ENCODE measurements around the gene TXNDC11.

TXNDC11 gene

DNA sequence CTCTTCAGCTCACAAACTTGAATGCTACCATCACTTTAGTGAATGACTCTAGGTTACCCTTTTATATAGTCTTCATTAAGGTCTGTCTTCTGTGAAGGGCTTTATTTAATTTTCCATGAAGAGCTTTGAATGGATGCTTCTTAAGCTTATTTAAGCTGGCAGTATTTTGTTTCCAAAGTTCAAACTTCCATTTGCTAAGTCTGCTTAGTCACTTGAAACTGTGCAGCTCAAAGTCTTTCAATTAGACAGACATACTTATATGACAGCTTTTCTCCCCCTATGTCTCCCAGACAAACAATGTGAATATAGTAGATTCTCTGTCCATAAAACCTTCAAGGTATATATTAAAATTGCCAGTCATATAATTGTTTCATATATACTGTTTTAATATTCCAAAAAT is 23.5 kb downstream of the TXNDC11 start:
- DNase-seq: no peak

DNA sequence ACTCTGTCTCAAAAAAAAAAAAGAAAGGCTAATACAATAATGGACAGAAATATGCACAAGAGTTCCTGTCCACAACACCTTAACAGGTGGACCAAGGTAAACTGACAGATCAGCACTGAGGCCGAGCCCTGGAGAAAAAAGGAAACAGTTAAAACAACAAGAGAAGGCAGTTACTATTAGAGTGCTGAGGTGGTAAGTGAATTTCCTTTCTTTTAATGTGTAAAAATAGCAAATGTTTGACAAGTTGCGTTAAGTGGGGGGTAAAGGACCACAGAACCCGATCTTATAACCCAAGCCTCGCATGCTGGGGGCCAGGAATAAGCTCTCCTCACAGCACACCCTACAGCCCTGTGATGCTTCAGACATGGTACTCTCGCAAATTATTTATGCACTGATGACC is 24.8 kb downstream of the TXNDC11 start:
- DNase-seq: no peak

DNA sequence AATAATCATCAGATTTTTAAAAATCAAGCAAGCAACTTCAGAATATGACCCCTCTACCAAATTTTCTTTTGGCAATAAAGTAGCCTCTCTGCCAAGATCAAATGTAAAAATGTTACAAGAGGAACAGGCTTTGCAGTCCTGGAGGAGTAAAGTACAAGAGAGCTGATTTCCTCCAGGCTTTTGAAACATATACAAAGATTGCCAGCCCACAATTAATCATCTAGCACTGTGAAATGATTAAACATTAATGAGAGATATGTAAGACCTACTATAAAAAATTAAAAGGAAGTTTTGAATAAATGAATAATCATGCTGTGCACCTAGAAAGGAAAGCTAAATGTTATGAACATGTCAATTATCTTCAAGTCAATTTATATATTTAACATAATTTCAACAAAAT is 26.3 kb downstream of the TXNDC11 start:
- DNase-seq: no peak

DNA sequence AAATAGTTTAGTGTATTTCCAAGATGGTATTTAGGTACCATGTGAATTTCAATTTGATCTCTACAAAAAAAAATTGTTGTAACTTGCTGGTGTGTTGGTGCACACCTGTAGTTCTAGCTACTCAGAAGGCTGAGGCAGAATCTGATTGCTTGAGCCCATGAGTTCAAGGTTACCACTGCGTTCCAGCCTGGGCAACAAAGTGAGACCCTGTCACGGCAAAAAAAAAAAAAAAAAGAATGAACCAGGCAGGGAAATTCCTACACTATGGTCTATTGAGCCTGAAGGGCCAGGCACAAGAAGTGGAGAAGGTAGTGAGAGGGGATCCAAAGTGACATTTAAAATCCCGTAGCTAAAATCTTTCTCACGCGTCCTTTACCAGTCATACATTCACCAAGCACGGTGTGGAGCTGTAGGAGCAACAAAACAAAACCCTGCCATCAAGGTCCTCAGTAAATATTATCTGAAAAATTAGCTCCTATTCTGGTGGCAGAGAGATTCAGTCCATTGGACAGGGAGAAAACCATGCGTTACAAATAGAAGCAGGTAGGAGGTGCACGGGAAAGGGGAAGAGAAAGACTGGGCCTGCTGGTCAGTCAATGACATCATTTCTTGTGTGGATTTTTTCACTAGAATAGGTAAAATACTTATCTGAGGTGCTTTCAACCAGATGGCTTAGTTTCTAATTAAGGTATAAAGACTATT is 27.3 kb downstream of the TXNDC11 start:
- DNase-seq: no peak

DNA sequence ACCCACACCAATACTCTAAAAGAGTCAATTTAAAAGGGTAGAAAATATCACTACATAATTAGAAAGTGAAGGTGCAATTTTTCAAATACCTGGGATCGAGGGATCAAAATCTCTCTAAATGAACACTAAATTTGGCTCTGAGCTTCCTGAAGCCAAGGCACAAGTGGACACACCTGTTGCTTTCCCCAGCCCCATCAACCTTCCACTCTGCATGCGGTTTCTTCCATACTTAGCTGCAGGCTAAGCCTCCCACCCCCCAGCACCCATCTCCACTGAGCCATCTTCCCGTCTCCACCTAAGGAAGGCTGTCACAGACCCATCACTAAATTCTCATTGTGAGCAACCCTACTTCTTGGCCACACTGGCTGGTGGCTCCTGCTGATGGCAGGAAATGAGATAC is 30.5 kb downstream of the TXNDC11 start:
- no peak for DNase-seq

DNA sequence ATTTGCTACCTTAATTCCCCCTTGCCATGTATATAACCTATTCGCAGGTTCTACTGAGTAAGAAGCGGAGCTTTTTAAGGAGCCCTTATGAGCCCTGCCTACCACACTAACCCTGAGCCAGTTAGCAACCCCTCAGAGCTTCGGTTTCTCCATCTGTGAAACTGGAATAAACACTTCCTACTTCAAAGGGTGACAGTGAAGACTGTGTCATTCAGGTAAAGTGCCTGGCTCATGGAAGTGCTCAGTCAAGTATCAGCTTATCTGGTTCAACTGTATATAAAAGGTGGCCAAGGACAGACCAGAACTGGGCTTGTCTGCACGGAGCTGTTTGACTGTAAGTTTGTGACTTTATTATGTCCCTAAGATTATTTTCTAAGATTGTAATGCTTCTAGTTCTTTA is 31.0 kb downstream of the TXNDC11 start:
- DNase-seq: no peak

DNA sequence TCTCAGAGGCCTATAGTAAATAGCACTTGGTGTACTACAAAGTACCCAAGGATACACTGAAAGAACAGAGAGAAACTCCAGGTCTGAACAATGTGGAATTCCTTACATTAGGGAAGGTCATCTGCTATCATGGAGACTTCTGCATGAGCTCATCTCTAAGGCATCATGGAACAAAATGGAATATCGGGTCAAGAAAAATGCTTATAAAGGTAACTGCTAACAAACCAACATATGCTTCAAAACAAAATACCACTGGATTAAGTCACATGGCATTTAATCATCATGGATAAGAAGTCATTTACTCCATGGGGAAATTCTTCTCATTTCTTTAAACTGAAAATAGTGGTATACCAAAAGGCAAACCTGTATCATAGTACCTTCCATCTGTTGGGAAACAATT is 34.2 kb downstream of the TXNDC11 start:
- no peak for DNase-seq

DNA sequence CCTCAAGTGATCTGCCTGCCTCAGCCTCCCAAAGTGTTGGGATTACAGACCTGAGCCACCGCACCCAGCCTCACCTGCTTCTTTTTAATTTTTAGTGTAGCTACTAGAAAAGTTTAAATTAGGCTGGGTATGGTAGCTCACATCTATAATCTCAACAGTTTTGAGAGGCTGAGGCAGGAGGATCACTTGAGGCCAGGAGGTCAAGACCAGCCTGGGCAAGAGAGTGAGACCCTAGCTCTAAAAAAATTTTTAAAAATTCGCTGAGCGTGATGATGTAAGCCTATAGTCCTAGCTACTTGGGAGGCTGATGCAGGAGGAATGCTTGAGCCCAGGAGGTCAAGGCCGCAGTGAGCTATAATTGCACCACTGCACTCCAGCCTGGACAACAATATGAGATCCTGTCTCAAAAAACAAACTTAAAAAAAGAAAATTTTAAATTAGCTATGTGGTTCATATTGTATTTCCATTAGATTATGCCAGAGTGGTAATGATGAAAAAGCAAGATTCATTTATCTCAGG is 34.9 kb downstream of the TXNDC11 start:
- no peak for DNase-seq

DNA sequence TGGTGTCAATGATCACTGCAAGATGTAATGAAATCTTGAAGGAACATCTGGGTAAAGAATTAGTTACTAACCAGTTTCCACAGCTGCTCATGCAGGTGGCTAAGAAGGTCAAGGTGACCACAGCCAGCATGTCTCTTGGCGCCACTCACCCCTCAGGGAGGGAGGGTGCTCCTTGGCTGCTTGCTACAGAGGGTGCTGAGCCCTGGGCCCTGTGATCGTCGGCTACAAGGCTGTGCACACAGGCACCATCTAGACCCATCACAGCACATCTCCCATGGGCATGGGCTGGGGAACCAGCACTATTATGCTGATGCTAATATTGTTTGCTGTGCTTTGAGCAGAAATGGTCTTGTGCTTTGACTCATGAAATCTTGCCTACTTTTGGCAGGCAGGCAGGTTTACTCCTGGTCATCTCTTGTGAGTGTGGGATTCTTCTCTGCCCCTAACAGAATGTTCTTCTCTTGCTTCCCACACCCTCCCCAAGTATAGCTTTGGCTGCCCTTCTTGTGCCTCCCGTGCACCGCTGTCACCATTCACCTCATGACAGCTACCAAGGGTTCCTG is 36.4 kb downstream of the TXNDC11 start:
- peak; percentile 18 for DNase-seq

DNA sequence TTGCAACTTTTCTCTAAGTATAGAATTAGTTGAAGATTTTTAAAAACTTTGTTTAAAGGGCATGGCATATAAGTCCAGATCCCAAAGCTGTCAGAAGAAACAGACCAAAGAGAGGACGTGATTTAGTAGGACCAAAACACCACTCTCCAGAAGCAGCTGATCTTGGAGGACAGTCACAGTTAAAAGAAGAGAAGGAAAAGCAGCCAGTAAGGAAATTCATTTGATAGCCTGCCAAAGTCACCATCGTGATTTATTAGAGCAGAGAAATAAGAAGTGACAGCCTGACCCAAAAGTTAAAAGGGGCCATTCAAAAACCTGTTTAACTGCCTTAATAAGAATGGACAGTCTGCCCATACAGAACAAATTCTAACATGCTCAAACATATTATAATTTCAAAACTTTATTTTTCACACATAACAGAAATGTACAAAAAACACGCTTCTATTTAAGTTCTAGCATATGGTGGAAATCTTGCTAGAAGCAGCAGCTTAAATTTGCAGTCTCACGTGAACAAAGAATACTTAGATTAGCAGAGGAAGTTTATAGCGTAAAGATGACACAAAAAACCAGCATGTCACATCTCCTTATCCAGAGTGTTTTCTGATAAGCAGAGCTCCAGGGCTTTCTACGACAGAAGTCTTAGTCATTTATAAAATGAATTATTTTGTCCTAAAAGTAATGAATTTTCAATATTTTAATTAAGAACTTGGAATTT is 37.2 kb downstream of the TXNDC11 start:
- DNase-seq: peak; percentile 40

DNA sequence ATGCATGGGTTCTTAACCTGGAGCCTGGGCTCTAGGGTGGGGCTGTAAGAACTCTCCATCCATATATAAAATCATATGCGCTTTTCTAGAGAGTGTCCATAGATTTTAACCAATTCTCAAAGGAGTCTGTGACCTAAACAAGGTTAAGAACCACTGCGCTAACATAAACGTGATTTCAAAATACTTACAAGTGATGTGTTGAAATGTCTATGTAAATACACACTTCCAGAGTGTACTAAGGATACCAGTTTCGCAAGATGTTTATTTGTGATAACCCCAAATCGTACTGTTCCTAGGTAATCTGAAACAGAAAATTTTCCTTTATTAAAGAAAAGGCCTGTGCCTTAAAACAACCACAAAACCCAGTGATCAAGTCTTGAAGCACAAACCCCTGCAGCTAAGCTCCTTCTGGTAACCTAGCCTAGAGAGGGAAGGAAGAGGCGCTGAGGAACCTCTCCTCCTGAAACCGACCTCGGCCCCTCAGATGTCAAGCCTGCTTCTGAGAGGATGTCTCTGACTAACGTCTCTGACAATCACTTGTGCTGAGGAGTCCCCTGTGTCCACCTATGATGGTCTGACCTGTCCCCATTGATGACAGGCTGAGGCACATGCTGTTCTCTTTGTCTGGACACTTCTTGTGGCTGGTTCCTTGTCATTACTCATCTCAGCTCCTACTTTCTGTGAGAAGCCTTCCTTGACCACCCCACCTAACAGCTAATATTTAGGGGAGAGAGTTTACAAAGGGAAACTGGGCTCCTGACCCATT is 42.2 kb downstream of the TXNDC11 start:
- no peak for DNase-seq

DNA sequence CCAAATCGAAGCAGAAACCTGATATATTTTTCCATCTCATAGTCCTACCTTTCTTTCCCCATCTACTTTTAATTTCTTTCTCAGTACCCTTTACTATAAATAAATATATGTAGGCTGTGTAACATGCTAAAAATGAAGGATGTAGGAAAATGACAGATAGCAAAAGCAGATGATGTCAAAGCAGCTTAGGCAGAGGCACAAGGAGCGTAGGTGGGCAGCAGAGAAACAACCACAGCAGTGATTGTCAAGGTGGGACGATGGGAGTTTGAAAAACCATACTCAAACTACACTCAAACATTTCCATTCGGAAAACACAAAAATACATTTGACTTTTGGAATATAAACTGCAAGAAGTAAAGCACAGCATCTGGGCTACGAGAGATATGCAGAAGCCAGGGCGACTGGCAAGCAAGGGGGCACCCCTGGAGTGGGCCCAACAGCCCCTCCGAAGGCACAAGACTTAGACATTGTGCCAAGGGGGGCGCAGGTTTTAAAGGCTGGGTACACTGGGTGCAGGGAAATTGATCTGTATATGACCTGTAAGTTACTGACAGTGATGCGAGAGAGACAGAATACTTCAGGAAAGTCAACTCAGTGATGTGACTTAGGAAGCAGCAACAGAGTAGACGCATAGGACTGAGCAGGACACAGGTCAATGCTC is 43.3 kb downstream of the TXNDC11 start:
- DNase-seq: no peak

DNA sequence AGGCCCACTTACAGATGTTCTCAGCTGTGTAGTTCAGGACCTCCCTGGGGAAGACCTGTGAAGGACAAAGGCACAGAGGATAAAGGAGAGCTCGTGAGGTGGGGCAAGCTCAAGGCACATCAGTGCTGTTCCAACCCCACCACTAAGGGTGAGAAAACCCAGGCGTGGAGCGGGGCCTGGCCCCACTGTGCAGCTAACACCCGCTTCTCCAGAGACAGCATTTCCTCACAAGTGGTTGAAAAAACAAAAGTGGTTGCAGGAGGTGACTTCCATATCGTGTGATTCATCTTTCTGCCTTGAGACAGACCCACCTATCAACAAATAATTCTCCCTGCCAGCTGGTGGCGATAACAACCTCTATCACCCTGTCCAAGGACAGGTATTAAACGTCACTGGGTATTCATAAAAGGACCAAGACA is 44.4 kb downstream of the TXNDC11 start:
- no peak for DNase-seq

DNA sequence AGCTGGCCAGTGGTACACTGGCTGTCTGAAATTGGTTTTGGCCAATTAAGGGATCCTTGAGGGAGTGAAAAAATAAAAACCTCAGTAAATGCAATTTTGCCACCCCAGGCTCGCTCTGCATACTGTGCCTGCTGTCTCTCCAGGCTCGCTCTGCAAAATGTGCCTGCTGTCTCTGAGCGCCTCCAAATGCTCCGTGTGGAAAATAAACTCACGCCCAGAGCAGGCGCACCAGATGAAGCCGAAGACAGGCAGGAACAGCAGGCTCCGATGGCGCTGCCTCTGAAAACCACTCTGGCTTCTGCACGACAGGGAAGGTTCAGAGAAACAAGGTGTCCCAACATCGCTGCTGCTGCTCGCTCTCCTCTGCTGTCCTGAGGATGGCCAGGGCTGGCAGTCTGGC is 45.3 kb downstream of the TXNDC11 start:
- DNase-seq: no peak

DNA sequence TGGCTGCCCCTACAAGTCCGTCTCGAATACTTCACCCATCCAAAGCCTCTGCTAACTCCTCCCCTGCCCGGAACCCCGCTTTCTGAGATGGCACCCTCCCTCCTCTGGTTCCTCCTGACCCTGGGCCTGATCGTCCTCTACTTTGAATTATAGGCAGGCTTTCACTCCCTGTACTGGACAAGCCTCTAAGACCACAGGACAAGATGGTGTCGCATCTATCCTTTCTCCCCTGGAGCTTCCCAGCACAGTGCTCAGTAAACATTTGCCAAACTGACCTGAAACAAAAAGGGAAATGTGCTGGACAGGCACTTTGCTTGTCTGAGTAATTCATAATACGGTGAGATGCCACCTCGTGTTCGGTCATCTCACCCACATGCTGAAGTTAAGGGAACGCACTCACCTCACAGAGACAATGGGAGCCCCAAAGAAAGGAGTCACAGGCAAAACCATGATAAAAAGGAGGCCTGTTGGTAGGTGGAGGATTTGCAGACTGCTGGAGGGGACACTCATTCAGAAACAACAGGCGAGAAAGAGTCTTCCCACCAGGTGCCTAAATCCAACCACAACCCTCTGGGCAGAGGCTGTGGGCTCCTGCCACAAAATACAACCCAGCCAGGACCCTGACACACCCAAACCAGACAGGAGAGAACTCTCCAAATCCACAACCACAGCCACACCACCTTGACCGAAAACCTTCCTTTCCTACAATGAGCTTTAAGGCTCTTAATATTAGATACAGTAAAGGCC is 46.2 kb downstream of the TXNDC11 start:
- DNase-seq: no peak

DNA sequence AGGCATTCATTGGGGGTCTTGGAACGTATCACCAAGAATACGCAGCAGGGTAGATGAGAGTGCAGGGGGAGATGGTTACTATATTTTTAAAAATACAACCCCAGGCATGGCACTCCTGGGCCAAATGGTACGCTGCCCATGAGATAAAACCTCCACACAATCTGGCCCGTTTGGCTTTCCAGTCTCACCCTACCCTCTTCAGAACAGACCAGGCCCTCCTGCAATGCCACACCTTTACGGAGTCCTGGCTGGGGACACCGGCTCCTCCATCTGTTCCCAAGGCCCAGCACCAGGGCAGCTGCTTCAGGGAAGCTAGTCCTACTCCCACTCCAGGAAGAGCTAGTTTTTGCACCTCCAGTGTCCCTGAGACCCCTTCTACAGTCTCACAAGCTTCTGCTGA is 50.0 kb downstream of the TXNDC11 start:
- no peak for DNase-seq

DNA sequence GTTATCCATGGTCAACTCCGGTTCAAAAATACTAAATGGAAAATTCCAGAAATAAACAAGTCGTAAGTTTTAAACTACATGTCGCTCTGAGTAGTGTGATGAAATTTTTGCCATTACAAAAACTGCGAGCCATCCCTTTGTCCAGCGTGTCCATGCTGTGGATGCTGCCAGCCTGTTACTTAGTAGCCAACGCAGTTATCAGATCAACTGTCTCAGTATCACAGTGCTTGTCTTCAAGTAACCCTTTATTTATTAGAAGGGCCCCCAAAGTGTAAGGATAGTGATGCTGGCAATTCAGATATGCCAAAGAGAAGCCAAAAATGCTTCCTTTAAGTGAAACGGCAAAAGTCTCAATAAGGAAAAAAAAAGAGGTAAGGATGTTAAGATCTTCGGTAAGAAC is 50.5 kb downstream of the TXNDC11 start:
- DNase-seq: no peak

DNA sequence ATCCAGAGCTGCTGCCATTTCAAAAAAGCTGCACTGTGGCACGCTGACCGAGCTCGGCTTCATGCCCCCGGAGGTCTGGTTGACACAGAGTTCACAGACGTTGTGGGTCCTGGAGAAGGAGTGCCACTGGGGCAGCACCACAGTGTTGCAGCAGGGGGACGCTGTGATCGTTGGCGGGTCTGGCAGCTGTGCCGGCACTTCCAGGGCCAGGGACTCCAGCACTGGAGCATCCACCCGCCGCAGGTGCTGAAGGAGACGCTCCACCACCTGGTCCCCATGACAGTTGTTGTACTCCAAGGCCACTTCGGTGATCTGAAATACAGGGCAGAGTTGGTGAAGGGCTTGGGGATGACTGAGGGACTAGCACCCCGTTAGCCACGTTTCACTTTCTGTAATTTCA is 50.9 kb downstream of the TXNDC11 start:
- DNase-seq: no peak

DNA sequence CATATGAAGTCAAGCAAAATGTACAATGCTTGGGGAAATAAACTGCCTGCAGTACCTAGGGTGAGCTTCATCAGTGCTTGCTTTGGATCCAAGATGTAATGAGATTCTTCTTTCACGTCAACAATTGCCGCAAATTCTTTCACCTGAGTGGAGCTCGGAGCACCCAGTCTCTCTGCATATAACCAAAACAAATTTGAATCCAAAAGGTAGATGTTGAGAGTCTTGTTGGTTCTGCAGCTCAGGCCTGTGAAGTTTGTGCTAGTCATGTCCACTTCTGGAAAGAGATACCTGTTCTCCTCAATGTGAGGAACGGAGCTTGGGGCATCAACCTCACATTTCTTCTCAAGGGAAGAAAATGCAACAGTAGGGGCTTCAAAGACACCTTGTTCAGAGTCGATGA is 51.4 kb downstream of the TXNDC11 start:
- no peak for DNase-seq

DNA sequence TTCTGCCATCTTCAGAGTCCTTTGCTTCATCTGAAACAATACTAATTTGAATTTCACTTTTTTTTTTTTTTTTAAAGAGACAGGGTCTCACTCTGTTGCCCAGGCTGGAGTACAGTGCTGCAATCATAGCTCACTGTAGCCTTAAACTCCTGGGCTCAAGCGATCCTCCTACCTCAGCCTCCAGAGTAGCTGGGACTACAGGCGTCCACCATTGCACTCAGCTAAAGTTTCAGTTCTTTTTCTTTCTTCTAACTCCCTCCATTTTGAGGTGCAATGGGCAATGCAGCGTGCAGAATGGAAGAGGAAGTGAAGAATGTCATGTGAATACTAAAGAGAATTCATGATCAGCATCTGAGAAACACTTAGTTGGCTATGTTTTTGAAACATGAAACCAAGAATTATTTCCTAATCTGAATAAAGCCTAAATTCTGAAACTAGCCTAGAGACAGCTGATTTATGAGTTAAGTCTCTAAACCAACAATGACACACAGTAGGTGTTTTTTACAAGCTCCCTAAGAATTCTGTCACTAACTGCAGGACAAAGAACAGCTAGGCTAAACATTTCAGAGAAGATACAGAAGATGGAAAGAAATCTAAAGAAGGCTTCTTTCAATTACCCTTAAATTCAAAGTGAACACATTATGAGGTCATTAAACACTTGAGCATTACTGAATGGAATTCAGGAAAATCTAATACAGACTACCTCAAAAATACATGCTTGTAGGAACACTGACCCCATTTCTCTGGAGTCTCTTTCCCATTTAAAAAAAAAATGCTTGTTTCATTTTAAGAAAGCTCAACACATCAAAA is 53.4 kb downstream of the TXNDC11 start:
- no peak for DNase-seq

DNA sequence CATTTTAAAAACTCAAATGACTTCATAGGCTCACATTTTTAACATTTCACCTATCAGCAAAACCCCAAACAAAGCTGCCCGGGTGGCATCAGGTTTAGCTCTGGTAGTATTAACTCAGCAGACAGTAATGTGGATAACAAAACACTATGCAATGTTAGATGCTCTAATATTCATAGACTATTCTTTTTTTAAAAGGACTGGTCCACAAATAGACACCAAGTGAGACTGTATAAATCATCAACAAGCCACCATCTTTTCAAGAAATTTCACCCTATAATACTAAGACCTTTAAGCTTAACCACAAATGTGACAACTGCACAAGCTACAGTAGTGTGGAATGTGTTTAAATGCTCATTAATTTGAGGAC is 54.2 kb downstream of the TXNDC11 start:
- no peak for DNase-seq
